Mucosa of descending colon (tissue), 3 donors: Measurements from ENCODE around the gene CAMK2D. TPM values are rescaled to one million over a fixed set of nuclear protein-coding genes. Genes with fewer than 3 reads are reported as not detected.

Source experiments
- ATAC-seq: fragments of 200-7000 bp; cut with Tn5 transposase; one replicate; pipeline ENCODE4 v1.9.1; 2020; ENCODE audit warnings: mild to moderate bottlenecking, moderate library complexity
- DNase-seq, 3 donors: peaks; one replicate each; pipeline ENCODE4 v3.0.0-alpha.2; 2020
- H3K36me3 ChIP-seq: fragments of 200-600 bp; one replicate; pipeline ENCODE4 v1.8.0; 2021; ENCODE audit warnings: low read depth, mild to moderate bottlenecking
- H3K4me1 ChIP-seq: fragments of 200-600 bp; one replicate; pipeline ENCODE4 v1.8.0; 2021; ENCODE audit warnings: low read depth, mild to moderate bottlenecking
- H3K4me3 ChIP-seq: fragments of 200-600 bp; one replicate; pipeline ENCODE4 v1.8.0; 2021; ENCODE audit warnings: mild to moderate bottlenecking
- H3K9me3 ChIP-seq: fragments of 200-600 bp; one replicate; pipeline ENCODE4 v1.8.0; 2021; ENCODE audit warnings: mild to moderate bottlenecking
- CTCF ChIP-seq: fragments of 200-600 bp; IDR thresholded peaks from one replicate; pipeline ENCODE4 v1.8.0; 2022; ENCODE audit warnings: antibody characterized with exemption, mild to moderate bottlenecking
- intact Hi-C, 2 donors: fragments of 100-400 bp; cut with DNase I in 1 of 2; cut with micrococcal nuclease in 1 of 2; formaldehyde crosslinking; loops; one replicate each; pipeline versions ENCODE4 v1.11.0 to v1.11.1; 2022; cut with DNase I, micrococcal nuclease
- total RNA-seq, 3 donors: library from RNA; stranded (reverse); fragmentation: NEBNext Ultra II Directional in 2 of 3; extraction: Animal tissue kit (Norgen Biotek cat#: 25700) in 2 of 3; gene quantifications; one replicate each; pipeline versions ENCODE4 v1.2.1 to v1.2.4, GENCODE V29; 2021 to 2023
- donor health status: DM: no; HTN: no; CAD: no; lungs with moderate emphysema.
- donor health status: DM: no; HTN: no; CAD: no.
- donor health status: DM: no; HTN: yes; CAD: no.

CAMK2D gene
- total RNA-seq, 3 donors from 2014 or later, result 59.8 to 83.0 (median 77.3) TPM

DNA sequence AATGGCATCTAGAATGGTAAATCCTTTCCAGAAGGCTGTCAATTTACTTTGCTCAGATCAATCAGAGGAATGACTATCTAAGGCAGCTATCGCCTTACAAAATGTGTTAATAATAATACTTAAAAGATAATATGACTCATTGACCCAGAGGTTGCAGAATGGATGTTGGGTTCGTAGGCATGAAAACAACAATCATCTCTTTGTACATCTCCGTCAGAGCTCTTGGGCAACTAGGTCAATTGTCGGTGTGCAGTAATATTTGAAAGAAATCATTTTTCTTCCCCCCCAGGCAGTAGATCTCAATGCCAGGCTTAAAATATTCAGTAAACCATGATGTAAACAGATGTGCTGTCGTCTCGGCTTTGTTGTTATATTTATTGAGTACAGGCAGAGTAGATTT, 165.1 kb downstream of the CAMK2D start:
- no peak for DNase-seq

DNA sequence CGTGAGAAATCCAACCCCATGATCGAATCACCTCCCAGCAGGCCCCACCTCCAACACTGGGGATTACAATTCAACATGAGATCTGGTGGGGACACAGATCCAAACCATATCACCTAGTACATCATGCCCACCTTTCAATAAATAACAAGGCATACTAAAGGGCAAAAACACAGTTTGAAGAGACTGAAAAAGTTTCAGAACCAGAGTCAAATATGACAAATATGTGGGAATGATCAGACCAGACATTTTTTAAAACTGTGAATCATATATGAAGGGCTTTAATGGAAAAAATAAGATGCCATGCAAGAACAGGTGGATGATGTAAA, 167.3 kb downstream of the CAMK2D start:
- DNase-seq (no peak), ATAC-seq (no peak)
- TF ChIP-seq CTCF, result no peak
- no peak overlapping the region for H3K4me3 ChIP-seq
- peaks cover 11% of the 10 kb centered on the region for H3K4me1 ChIP-seq
- no peaks in the 10 kb centered on the region for H3K36me3 ChIP-seq
- no peaks in the 10 kb centered on the region for H3K9me3 ChIP-seq
- intact Hi-C loops, result no loop called here

More for the DNA sequence above, 165.1 kb downstream of the CAMK2D start:
- intact Hi-C loops, result no loop called here
- Histone ChIP-seq H3K4me1 (peaks cover 11% of the 10 kb centered on the region), H3K36me3 (no peaks in the 10 kb centered on the region), H3K9me3 (no peaks in the 10 kb centered on the region), H3K4me3 (no peak overlapping the region)
- no peak for TF ChIP-seq CTCF
- ATAC-seq, result no peak

- no peak overlapping the region for H3K4me3 ChIP-seq
- intact Hi-C loops, result no loop called here
- DNase-seq (no peak), ATAC-seq (peak; percentile 55)
- peaks cover 11% of the 10 kb centered on the region for H3K4me1 ChIP-seq
- H3K36me3 ChIP-seq, result no peaks in the 10 kb centered on the region
- TF ChIP-seq CTCF, result no peak
- H3K9me3 ChIP-seq, result no peaks in the 10 kb centered on the region
Measured at GRCh38 chr4:113593400-113594230, 167.9 kb downstream of the CAMK2D start.

GRCh38 chr4:113591982-113592381, 169.6 kb downstream of the CAMK2D start:
- Histone ChIP-seq H3K36me3 (no peaks in the 10 kb centered on the region), H3K9me3 (no peaks in the 10 kb centered on the region), H3K4me1 (peaks cover 7% of the 10 kb centered on the region), H3K4me3 (no peak overlapping the region)
- ATAC-seq (no peak), DNase-seq (no peak)
- intact Hi-C loops, result no loop called here
- TF ChIP-seq CTCF, result no peak

DNA sequence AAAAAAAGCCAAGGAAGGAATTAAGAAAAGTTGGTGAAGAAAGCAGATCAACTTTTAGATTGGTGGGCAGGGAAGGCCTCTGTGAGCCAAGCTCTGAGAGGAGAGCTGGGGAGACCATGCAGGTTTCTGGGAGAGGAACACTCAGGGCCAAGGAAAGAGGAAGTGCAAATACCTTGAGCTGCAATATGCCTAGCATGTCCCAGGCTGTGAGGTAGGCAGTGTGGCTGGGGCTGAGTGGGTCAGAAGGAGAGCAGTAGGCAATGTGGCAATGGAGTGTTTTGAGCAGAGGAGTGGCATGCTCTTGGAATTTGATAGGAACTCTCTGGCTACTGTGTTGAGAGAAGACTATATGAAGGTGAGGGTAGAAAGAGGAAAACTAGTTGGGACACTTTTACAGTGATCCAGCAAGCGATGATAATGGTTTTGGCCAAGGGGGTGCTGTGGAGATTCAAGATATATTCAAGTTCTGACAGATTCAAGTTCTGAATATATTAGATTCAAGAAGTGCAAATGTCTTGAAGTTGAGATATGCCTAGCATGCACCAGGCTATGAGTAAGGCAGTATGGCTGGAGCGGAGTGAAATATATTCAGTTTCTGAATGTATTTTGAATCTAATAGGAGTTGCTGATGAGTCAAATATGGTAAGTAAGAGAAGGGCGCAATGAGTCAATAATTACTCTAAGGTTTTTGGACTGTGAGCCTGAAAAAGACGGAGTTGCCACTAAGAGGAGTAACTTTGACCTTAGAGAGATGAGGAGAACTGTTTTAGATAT, 172.5 kb downstream of the CAMK2D start:
- TF ChIP-seq CTCF, result no peak
- Histone ChIP-seq H3K4me1 (peaks cover 3% of the 10 kb centered on the region), H3K4me3 (no peak overlapping the region), H3K9me3 (no peaks in the 10 kb centered on the region), H3K36me3 (no peaks in the 10 kb centered on the region)
- DNase-seq (no peak), ATAC-seq (peak; percentile 42)
- intact Hi-C loops, result no loop called here
